Measurements from ENCODE around the gene COQ5.
A peak's percentile ranks its signal among the peaks of the same experiment; 100 is the strongest.

The COQ5 gene

DNA sequence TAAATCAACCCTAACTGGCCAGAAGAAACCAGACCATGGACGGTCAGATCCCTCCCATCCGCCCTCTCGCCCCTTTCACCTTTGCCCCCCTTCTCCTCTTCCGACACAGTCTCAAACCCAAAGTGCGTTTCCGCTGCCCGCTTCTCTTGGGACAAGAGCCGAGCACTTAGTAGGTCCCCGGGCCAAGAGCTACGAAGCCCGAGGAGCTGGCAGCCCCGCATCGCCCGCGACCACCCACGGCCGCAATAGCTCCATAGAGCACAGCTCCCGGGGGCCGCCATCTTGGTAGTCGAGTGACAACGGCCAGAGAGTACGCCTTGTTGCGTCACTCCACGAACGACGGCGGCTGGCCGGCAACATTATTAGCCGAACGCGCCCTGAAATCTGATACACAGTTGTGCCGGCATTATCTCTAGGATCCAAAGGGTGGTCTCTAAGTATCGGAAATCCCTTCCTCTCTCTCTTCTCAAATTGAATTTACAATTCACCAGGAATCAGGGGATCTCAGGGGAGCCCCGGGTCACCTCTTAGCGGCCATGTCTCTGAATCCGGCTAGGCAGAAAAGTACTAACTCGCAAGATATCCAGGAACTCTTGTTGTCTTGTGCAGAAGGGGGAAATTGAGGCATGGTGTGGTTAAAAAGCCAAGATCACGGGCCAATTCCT is at the start of gene COQ5:
Gene COQ5 (minus strand): TSS at position 298 of the 665 bp plus-strand sequence. CDS start 17 bp downstream, at position 281.
- Mint-ChIP-seq H3K27ac (peak within 1 kb of the TSS; percentile 99), H3K4me1 (peaks cover 39% of the 10 kb centered on the region), H3K27me3 (no peaks in the 10 kb centered on the region), H3K36me3 (peaks cover 7% of the 10 kb centered on the region), H3K9me3 (no peaks in the 10 kb centered on the region), H3K4me3 (peak within 1 kb of the TSS; percentile 100)
- CTCF ChIA-PET: interaction anchor here (0.6 to 1.3 kb wide), 3 partner anchors 32 to 187 kb away, joined by 3 read pairs; no protein-coding TSS in a partner anchor
- peak; percentile 90 for DNase-seq

DNA sequence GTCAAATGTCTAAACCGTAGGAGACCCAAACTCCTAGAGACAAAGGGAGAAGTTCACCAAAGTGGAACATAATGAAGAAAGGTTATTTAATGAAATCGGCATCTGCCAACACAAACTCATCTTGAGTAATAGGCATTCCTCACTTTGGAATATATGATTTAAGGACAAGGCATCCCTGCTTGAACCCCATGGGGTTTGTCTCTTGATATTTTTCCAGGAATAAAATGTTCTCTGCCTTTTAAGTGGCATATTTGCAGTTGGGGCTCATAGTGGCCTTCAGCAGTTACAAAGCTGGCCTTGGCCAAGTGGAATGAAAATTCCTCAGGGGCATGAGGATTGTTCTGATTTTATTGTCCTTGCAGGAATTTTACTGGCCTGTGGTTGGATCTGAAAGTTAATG is 45.1 kb upstream of the COQ5 start:
- Mint-ChIP-seq H3K36me3 (peaks cover 77% of the 10 kb centered on the region), H3K4me3 (no peak overlapping the region), H3K9me3 (no peaks in the 10 kb centered on the region), H3K27ac (no peak overlapping the region), H3K4me1 (peaks cover 3% of the 10 kb centered on the region), H3K27me3 (no peaks in the 10 kb centered on the region)
- CTCF ChIA-PET: no interaction called here
- no peak for DNase-seq

GRCh38 chr12:120573560-120573959 is 44.6 kb upstream of the COQ5 start:
- Mint-ChIP-seq H3K4me3 (no peak overlapping the region), H3K9me3 (no peaks in the 10 kb centered on the region), H3K4me1 (no peaks in the 10 kb centered on the region), H3K36me3 (peaks cover 75% of the 10 kb centered on the region), H3K27ac (no peak overlapping the region), H3K27me3 (no peaks in the 10 kb centered on the region)
- DNase-seq: no peak
- CTCF ChIA-PET: no interaction called here

- Mint-ChIP-seq H3K27me3 (no peaks in the 10 kb centered on the region), H3K27ac (no peak overlapping the region), H3K4me3 (no peak overlapping the region), H3K4me1 (no peaks in the 10 kb centered on the region), H3K36me3 (peaks cover 67% of the 10 kb centered on the region), H3K9me3 (no peaks in the 10 kb centered on the region)
- CTCF ChIA-PET: interaction anchor here (1.1 kb wide), 1 partner anchor 11 kb away, joined by 5 read pairs; the partner anchor contains the start of gene POP5
- DNase-seq: no peak
Observed at GRCh38 chr12:120571299-120571698, 42.3 kb upstream of the COQ5 start.

DNA sequence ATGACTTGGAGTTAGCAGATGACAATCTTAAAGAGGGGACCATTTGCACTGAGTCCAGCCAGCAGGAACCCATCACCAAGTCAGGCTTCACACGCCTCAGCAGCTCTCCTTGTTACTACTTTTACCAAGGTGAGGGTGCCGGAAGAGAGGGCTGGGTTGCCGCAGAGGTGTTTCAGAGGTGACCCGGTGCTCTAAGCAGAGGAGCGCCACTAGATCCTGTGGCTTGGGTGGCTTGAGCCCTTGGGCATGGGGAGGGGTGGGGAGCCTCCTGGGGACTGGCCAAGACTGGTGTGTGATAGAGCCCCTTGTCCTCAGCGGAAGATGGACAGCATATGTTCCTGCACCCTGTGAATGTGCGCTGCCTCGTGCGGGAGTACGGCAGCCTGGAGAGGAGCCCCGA is 34.5 kb upstream of the COQ5 start:
- no peak for DNase-seq
- Mint-ChIP-seq H3K36me3 (peaks cover 63% of the 10 kb centered on the region), H3K27ac (peak overlapping the region; percentile 21), H3K4me1 (no peaks in the 10 kb centered on the region), H3K4me3 (no peak overlapping the region), H3K9me3 (no peaks in the 10 kb centered on the region), H3K27me3 (no peaks in the 10 kb centered on the region)
- CTCF ChIA-PET: interaction anchor here (1.5 kb wide), 1 partner anchor 206 kb away, joined by 3 read pairs; no protein-coding TSS in a partner anchor

GRCh38 chr12:120562906-120563305 is 33.9 kb upstream of the COQ5 start:
- DNase-seq: no peak
- H3K27ac Mint-ChIP-seq: peak overlapping the region; percentile 21
- no peak overlapping the region for H3K4me3 Mint-ChIP-seq
- no peaks in the 10 kb centered on the region for H3K4me1 Mint-ChIP-seq
- CTCF ChIA-PET: interaction anchor here (1.5 kb wide), 1 partner anchor 206 kb away, joined by 3 read pairs; no protein-coding TSS in a partner anchor
- no peaks in the 10 kb centered on the region for H3K27me3 Mint-ChIP-seq
- H3K9me3 Mint-ChIP-seq: no peaks in the 10 kb centered on the region
- peaks cover 66% of the 10 kb centered on the region for H3K36me3 Mint-ChIP-seq

GRCh38 chr12:120557589-120557988 is 28.6 kb upstream of the COQ5 start:
- DNase-seq: no peak
- Mint-ChIP-seq H3K36me3 (peaks cover 50% of the 10 kb centered on the region), H3K9me3 (no peaks in the 10 kb centered on the region), H3K4me3 (no peak overlapping the region), H3K27me3 (no peaks in the 10 kb centered on the region), H3K4me1 (peaks cover 2% of the 10 kb centered on the region), H3K27ac (no peak overlapping the region)
- CTCF ChIA-PET: no interaction called here

DNA sequence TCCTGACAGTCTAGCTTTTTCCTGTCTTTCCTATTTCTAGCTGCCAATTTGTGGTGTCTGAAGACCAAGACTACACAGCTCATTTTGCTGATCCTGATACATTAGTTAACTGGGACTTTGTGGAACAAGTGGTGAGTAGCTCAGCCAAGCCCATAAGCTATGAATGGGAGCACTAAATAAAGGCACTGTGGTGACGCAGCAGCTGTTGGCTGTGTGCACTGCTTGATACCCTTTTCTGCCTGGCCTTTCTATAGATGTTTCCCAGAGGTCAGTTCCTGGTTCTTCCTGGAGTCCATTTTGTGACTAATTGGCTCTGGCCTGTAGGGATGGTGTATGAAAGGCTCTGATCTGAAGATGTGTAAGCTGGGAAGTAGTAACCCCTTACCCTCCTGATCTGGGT is 25.7 kb upstream of the COQ5 start:
- Mint-ChIP-seq H3K27me3 (no peaks in the 10 kb centered on the region), H3K4me1 (peaks cover 13% of the 10 kb centered on the region), H3K9me3 (no peaks in the 10 kb centered on the region), H3K36me3 (peaks cover 33% of the 10 kb centered on the region), H3K4me3 (no peak overlapping the region), H3K27ac (no peak overlapping the region)
- no peak for DNase-seq
- CTCF ChIA-PET: no interaction called here

DNA sequence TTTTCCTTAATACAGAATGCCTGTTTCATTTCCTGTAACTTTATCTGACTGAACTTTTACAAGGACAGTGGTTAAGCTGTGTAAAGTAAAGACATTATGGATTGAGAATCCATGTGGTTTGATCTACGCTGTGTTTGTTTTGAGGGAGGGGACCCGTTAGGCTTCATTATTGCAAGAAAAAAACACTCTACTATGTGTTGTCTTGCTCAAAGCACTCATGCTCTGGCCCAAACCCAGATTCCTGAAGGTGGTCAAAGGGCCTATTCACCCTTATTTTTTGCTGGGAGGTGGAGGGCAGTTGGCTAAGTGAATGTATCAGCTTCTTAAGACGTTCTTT is 17.1 kb upstream of the COQ5 start:
- CTCF ChIA-PET: no interaction called here
- H3K27me3 Mint-ChIP-seq: no peaks in the 10 kb centered on the region
- no peak overlapping the region for H3K4me3 Mint-ChIP-seq
- H3K9me3 Mint-ChIP-seq: no peaks in the 10 kb centered on the region
- no peak overlapping the region for H3K27ac Mint-ChIP-seq
- peaks cover 3% of the 10 kb centered on the region for H3K4me1 Mint-ChIP-seq
- H3K36me3 Mint-ChIP-seq: peaks cover 4% of the 10 kb centered on the region
- no peak for DNase-seq

DNA sequence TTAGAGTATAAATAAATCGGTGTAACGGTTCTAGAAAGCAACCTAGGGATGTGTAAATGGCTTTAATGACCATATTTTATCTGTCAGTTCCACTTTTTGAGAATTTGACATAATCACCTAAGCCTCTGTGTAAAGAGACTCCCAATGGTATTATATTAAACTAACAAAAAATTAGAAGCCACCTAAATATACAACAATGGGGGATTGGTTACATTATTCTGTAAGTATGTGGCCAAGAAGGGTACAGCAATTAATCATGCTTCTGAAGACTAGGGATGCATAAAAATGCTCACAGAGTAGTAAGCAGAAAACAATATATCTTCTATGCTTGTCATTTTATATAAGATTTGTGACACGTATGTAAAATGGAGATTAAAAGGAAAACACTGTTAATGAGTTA is 15.7 kb upstream of the COQ5 start:
- Mint-ChIP-seq H3K9me3 (no peaks in the 10 kb centered on the region), H3K27ac (no peak overlapping the region), H3K27me3 (no peaks in the 10 kb centered on the region), H3K4me1 (peaks cover 12% of the 10 kb centered on the region), H3K4me3 (no peak overlapping the region), H3K36me3 (peaks cover 10% of the 10 kb centered on the region)
- CTCF ChIA-PET: no interaction called here
- no peak for DNase-seq

GRCh38 chr12:120542166-120542565 is 13.2 kb upstream of the COQ5 start:
- CTCF ChIA-PET: no interaction called here
- no peak for DNase-seq
- Mint-ChIP-seq H3K27ac (no peak overlapping the region), H3K9me3 (no peaks in the 10 kb centered on the region), H3K27me3 (no peaks in the 10 kb centered on the region), H3K36me3 (peaks cover 25% of the 10 kb centered on the region), H3K4me1 (peaks cover 37% of the 10 kb centered on the region), H3K4me3 (no peak overlapping the region)

- CTCF ChIA-PET: no interaction called here
- Mint-ChIP-seq H3K36me3 (peaks cover 38% of the 10 kb centered on the region), H3K27me3 (no peaks in the 10 kb centered on the region), H3K27ac (no peak overlapping the region), H3K4me3 (no peak overlapping the region), H3K4me1 (peaks cover 52% of the 10 kb centered on the region), H3K9me3 (no peaks in the 10 kb centered on the region)
- DNase-seq: no peak
Observed at GRCh38 chr12:120540445-120540844, 11.5 kb upstream of the COQ5 start.

DNA sequence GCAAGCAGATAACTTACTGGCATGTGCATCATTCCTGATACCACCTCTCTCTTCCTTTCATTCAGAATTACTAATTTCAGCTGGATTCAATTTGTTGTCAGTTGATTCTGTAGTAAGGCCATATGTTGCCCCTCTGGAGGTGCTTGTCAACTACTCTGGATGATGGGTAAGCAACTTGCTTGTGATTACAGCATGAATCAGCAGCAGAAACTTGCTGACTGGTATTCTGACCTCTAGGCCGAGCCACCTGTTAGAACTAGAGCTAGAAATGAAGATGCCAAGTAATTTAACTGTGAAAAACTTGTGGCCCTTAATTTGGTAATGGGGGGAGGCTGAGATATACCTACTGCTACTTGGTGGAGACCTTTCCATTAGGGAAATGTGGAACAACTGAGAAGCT is 10.3 kb upstream of the COQ5 start:
- CTCF ChIA-PET: interaction anchor here (1.1 kb wide), 1 partner anchor 99 kb away, joined by 3 read pairs; no protein-coding TSS in a partner anchor
- H3K9me3 Mint-ChIP-seq: no peaks in the 10 kb centered on the region
- H3K27ac Mint-ChIP-seq: peak overlapping the region; percentile 68
- DNase-seq: no peak
- H3K4me3 Mint-ChIP-seq: no peak overlapping the region
- H3K27me3 Mint-ChIP-seq: no peaks in the 10 kb centered on the region
- H3K36me3 Mint-ChIP-seq: peaks cover 45% of the 10 kb centered on the region
- peaks cover 54% of the 10 kb centered on the region for H3K4me1 Mint-ChIP-seq

DNA sequence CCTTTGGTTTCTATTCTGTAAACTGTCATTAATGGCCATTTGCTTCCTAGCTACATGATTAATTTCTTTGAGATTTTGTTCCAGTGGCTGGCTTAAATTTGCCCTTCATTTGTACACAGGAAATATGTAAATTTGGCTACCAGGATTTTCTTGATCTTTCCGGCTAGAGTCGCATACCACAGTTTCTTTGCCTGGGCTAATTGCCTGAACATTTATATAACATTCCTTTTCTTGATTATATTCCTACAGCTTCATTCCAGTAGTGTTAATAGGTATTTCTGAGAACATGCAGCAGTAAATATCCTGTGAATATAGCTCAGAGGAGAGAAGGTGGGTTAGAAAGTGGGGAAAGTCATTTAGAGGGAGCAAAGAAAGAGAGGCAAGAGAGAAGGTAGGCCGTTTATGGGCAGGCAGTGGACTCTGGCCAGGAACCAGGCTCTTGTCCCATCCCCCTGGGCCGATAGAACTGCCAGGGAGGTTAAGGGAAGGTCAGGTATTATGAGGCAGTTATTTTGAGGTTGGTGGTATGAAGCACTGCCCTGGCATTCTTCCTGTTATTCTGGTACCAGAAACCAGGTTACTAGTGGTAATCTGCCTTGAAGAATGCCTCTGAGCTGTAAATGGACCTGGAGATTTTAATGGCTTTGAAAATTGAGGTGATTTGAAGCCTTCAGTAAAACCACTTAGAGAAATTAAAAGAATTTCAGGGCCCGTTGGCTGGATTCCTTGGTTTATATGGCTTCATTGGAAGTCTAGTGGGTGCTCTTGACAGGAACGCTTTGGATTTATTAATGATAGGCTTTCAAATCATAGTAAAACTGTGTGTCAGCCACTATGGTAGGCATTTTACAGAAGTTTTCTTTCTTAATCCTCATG is 9.6 kb upstream of the COQ5 start:
- H3K9me3 Mint-ChIP-seq: no peaks in the 10 kb centered on the region
- peaks cover 45% of the 10 kb centered on the region for H3K36me3 Mint-ChIP-seq
- H3K27me3 Mint-ChIP-seq: no peaks in the 10 kb centered on the region
- H3K27ac Mint-ChIP-seq: peak overlapping the region; percentile 68
- CTCF ChIA-PET: interaction anchor here (1.1 kb wide), 2 partner anchors 98 to 213 kb away, joined by 3 to 4 read pairs; no protein-coding TSS in a partner anchor
- peak overlapping the region; percentile 93 for H3K4me3 Mint-ChIP-seq
- no peak for DNase-seq
- peaks cover 58% of the 10 kb centered on the region for H3K4me1 Mint-ChIP-seq

DNA sequence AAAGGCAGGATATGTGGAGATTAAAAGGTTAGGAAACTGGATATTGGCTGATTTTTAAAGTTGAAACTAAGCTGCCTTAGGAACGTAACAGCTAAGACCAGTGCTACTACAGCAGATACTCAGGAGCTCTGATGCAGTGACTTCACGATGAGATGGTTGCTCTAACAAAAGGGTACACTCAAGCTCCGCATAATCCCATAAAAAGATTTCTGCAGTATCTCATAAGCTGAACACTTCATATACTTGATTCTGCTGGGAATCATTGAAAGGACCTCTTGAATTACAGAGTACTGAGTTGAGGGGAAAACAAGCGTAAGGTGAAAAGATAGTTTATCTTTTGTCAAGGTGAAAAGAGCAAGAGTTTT is 8.9 kb upstream of the COQ5 start:
- CTCF ChIA-PET: interaction anchor here (1.1 kb wide), 1 partner anchor 213 kb away, joined by 4 read pairs; no protein-coding TSS in a partner anchor
- peaks cover 61% of the 10 kb centered on the region for H3K4me1 Mint-ChIP-seq

More for the DNA sequence above, 8.9 kb upstream of the COQ5 start:
- Mint-ChIP-seq H3K4me3 (peak overlapping the region; percentile 93), H3K36me3 (peaks cover 44% of the 10 kb centered on the region), H3K27ac (peak overlapping the region; percentile 68), H3K27me3 (no peaks in the 10 kb centered on the region), H3K9me3 (no peaks in the 10 kb centered on the region)
- DNase-seq: no peak
